ENCODE measurements around the gene CD58. TPM values are rescaled to one million over a fixed set of nuclear protein-coding genes. Genes with fewer than 3 reads are reported as not detected.
"Not testable (repeated sequence)": the region's sequence is repeated elsewhere in the genome, so short reads cannot be mapped to it uniquely, and the experiment has no call there.

Gene CD58
- total RNA-seq, 2 experiments from 2014 or later: 55.2 to 59.7 TPM

DNA sequence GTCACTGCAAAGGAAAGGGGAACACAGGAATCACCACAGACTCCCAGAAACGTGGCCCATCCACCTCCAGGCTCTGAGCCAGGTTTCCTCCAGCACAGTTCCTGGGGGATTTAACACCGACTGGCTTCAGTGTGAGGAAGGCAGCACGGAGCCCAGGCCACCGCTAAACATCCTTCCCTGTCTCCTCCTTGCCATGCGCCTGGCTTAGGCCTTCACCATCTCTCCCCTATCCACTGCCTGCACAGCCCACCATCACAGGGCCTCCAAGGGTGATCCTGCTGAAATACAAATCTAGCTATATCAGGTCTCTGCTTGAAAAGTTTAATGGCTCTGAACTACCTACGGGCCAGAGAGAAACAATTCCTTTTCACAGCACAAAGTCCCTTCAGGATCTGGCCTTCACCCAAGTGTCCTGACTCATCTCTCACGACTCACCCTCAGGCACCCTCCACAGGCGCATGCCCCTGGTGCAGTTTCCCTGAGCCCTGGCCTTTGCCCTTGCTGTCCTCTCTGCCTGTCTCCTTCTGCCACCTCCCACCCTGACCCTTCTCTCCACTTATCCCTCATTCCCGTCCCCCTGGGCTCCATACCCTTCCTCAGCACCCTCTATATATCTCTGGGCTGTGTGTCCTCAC, 18.4 kb upstream of the CD58 start:
- CTCF ChIA-PET; H3K9me3 Mint-ChIP-seq; H3K4me1 Mint-ChIP-seq; DNase-seq; H3K4me3 Mint-ChIP-seq; POLR2A ChIA-PET; H3K36me3 Mint-ChIP-seq (ENCODE audit: low read depth); H3K27me3 Mint-ChIP-seq; H3K27ac Mint-ChIP-seq: not testable (repeated sequence)

DNA sequence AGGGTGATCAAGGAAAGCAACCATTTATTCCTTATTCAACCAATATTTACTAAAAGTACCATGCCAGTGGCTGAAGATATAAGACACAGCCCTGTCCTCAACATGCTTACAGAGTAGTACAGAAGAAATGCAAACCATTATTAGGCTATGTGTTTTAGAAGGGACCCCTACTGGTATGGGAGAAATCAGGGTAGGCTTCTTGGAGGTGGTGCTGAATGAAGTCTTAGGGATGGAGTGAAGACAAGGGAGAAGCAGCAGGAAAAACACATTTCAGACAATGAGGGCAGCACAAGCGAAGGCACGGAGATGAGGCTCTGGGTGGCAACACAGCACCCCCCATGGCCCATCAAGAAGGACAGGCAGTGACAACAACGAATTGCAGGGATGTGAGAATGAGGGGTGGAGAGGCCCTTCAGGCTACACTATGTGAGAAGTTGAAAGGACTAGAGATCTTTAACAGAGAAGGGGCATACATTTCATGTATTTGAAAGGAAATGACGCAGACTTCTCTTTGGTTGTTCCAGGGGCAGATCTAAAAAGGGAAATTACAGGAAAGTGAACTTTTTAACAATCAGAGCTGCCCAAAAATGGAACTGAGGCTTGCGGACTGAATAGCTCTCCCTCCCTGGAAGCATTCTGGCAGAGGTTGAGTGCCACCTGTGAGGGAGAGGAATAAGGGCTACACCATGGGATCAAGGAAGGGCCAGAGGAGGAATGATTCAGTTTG, 16.8 kb upstream of the CD58 start:
- DNase-seq: no peak
- ChIA-PET POLR2A (no interaction called here), CTCF (no interaction called here)
- Mint-ChIP-seq H3K4me3 (no peak overlapping the region), H3K4me1 (no peaks in the 10 kb centered on the region), H3K27ac (no peak overlapping the region), H3K9me3 (no peaks in the 10 kb centered on the region), H3K36me3 (ENCODE audit: low read depth) (no peaks in the 10 kb centered on the region), H3K27me3 (no peaks in the 10 kb centered on the region)

DNA sequence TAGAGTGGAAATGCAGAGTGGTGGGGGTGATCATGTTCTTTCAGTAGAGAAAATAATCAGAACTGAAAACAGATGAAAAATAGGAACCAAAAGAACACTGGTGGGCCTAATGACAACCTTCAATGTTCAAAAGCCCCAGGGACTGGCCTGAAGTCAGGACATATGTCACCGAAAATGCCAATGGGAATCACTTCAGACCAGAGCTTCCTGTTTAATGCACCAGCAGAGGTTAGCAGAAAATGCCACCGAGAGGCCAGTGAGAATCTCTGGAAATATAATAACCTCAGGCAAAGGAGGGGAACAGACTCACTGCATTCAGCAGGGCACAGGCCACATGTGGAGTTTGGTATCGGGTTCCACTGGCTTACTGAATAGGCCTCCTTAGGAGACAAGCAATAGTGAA, 15.9 kb upstream of the CD58 start:
- CTCF ChIA-PET: no interaction called here
- DNase-seq: no peak
- Mint-ChIP-seq H3K9me3 (no peaks in the 10 kb centered on the region), H3K27me3 (no peaks in the 10 kb centered on the region), H3K27ac (no peak overlapping the region), H3K36me3 (ENCODE audit: low read depth) (no peaks in the 10 kb centered on the region), H3K4me3 (no peak overlapping the region), H3K4me1 (no peaks in the 10 kb centered on the region)
- POLR2A ChIA-PET: no interaction called here

DNA sequence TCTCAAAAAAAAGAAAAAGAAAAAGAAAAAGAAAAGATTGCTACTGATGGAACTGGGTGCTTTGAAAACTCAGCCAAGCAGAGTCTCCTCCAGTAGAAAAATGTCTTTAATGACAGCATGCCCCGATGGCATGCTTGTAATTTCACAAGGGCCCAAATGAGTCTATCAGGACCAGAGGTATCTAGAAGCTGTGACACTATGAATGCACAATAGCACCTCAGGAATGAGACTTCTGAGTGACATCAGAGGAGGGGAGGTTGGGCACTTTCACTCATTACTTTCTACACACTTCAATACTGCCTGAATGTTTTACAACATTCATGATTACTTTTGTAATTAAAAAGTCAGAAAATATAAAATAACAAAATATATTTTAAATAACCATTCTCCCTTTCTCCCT, 15.1 kb upstream of the CD58 start:
- Mint-ChIP-seq H3K4me1 (no peaks in the 10 kb centered on the region), H3K4me3 (no peak overlapping the region), H3K9me3 (no peaks in the 10 kb centered on the region), H3K27me3 (no peaks in the 10 kb centered on the region), H3K36me3 (ENCODE audit: low read depth) (no peaks in the 10 kb centered on the region), H3K27ac (no peak overlapping the region)
- POLR2A ChIA-PET: no interaction called here
- CTCF ChIA-PET: interaction anchor here (1.5 kb wide), 1 partner anchor 11 kb away, joined by 5 read pairs; no protein-coding TSS in a partner anchor
- no peak for DNase-seq

DNA sequence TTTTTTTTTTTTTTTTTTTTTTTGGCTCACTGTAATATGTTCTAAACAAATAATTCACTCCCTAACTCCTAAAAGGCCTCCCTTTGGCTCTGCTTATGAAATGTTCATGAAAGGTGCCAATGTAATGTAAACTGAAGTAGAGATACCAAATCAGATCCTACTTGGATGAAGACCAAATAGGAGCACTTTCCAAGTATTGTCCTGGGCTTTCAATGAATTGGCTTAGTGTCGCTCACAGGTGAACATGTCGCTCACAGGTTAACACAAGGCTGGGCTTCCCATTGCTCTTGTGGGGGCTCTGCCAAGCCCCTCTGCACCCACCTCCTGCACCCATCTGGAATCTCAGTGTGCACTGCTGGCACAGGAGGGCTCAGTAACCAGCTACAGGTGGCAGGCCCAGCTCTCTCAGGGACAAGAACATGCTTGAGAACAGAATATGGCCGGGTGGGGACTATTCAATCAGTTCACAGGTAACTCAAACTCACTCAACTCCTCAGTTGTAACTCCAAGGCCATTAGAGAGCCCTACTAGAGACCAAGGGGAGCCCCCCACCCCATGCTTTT, 10.6 kb upstream of the CD58 start:
- CTCF ChIA-PET: interaction anchor here (3.7 kb wide), 1 partner anchor 15 kb away, joined by 16 read pairs; no protein-coding TSS in a partner anchor
- no peaks in the 10 kb centered on the region for H3K9me3 Mint-ChIP-seq
- H3K27ac Mint-ChIP-seq: no peak overlapping the region
- peaks cover 6% of the 10 kb centered on the region for H3K27me3 Mint-ChIP-seq
- no peak overlapping the region for H3K4me3 Mint-ChIP-seq
- DNase-seq: no peak
- POLR2A ChIA-PET: no interaction called here
- no peaks in the 10 kb centered on the region for H3K36me3 Mint-ChIP-seq (ENCODE audit: low read depth)
- H3K4me1 Mint-ChIP-seq: no peaks in the 10 kb centered on the region

DNA sequence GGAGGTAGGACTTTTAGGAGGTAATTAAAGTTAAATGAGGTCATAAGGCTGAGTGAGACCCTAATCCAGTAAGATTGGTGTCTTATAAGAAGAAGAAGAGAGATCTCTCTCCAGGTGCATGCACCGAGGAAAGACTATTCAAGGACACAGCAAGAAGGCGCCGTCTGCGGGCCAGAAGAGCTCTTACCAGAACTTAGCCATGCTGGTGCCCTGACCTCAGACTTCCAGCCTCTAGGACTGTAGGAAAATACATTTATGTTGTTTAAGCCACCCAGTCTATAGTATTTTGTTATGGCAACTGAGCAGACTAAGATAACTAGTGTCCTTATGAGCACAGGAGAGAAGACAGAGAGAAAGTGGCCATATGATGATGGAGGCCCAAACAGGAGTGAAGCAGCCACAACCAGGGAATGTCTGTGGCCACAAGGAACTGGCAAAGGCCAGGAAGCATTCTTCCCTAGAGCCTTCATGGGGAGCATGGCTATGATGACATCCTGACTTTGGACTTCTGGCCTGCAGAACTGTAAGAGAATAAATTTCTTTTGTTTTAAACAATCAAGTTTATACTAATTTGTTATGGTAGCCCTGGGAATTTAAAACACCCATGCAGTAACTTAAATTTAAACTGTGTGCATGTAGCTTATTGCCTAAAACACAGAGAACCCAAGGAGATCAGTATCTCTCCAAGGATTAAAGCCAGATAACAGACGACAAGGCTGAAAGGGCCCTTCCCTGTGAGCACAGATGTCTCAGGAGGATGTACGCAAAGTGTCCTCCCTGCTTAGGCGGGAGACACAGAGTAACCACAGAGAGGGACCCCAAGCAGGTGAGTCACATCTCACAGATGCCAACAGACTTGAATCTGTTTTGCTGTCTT, 9.9 kb upstream of the CD58 start:
- Mint-ChIP-seq H3K27me3 (peaks cover 6% of the 10 kb centered on the region), H3K9me3 (no peaks in the 10 kb centered on the region), H3K27ac (no peak overlapping the region), H3K4me3 (no peak overlapping the region), H3K4me1 (no peaks in the 10 kb centered on the region), H3K36me3 (ENCODE audit: low read depth) (no peaks in the 10 kb centered on the region)
- CTCF ChIA-PET: interaction anchor here (3.7 kb wide), 1 partner anchor 15 kb away, joined by 16 read pairs; no protein-coding TSS in a partner anchor
- no peak for DNase-seq
- POLR2A ChIA-PET: no interaction called here

DNA sequence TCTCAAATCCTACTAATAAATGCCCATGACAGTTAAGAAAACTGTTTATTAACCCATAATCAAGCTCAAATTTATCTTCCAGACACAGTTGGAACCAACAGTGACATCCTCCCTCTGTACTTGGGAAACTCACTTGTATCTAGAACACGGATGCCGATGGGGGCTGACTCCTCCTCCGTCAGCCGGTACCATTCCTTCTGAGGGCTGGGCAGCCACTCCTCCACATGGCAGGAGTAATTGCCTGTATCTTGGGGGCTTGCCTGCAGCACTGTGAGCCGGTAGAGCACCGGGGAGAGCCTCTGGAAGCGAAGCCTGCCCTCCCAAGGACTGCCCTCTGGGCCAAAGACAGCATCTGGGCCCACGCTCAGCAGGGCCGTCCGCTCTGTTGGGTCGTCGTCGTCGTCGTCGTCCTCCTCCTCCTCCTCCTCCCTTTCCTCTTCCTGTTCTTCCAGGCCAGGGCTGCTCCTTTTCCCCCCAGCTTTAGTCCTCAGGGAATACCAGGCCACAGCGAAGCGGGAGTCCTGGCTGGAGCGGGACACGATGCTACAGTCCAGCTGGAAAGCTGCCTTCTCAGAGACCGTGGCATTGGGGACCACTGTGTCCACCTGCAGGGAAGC, 8.5 kb upstream of the CD58 start:
- POLR2A ChIA-PET: no interaction called here
- DNase-seq: no peak
- Mint-ChIP-seq H3K9me3 (no peaks in the 10 kb centered on the region), H3K27me3 (peaks cover 6% of the 10 kb centered on the region), H3K4me1 (peaks cover 8% of the 10 kb centered on the region), H3K4me3 (no peak overlapping the region), H3K36me3 (ENCODE audit: low read depth) (no peaks in the 10 kb centered on the region), H3K27ac (no peak overlapping the region)
- CTCF ChIA-PET: interaction anchor here (0.5 kb wide), 1 partner anchor 117 kb away, joined by 3 read pairs; no protein-coding TSS in a partner anchor

DNA sequence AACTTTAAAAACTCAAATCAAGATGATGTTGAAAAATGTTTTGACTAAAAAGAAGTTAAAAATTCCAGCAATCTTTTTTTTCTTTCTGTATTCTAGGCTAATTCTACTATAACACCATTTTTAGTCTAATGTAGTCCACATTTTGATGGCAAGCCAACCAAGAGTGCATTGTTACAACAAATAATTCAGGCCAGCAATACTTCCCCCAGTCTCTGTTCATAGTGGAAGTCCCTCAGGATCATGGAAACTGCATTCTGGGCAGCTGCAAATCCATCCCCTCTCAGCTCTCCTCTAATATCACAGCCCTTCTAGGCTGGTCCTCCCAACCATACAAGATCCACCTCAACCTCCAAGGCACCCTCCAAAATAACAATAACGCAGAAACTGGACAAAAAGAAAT, 7.8 kb upstream of the CD58 start:
- Mint-ChIP-seq H3K9me3 (no peaks in the 10 kb centered on the region), H3K36me3 (ENCODE audit: low read depth) (no peaks in the 10 kb centered on the region), H3K27ac (no peak overlapping the region), H3K27me3 (peaks cover 6% of the 10 kb centered on the region), H3K4me1 (peaks cover 13% of the 10 kb centered on the region), H3K4me3 (no peak overlapping the region)
- ChIA-PET POLR2A (no interaction called here), CTCF (interaction anchor here (1.3 kb wide), 1 partner anchor 18 kb away, joined by 4 read pairs; no protein-coding TSS in a partner anchor)
- no peak for DNase-seq

DNA sequence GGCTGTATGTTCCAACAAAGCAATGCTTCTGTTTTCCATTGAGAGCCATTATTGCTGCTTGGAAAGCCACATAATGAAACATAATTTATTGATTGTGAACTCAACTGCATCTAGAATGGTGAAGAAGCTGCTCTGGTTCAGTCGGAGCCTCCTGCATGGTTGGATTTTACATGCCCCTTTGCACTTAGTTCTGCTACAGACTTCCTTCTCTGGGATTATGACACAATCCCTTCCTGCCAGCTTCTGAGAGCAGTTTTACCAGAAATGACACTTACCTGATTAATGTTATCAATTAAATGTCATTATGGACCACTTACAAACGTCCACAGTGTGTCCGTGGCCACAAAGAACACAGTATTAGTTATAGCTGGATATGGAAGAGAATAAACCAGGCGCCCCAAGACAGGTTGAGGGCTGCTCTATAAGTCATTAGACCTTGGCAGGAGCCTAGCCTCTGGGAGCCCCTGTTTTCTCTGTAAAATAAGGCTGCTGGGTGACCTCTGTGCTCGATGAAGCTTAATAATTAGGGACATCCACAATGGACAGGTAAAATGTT, 7.0 kb upstream of the CD58 start:
- Mint-ChIP-seq H3K4me3 (no peak overlapping the region), H3K4me1 (peaks cover 18% of the 10 kb centered on the region), H3K9me3 (no peaks in the 10 kb centered on the region), H3K27ac (no peak overlapping the region), H3K36me3 (ENCODE audit: low read depth) (no peaks in the 10 kb centered on the region), H3K27me3 (peaks cover 6% of the 10 kb centered on the region)
- ChIA-PET CTCF (interaction anchor here (1.2 to 1.4 kb wide), 3 partner anchors 9 to 79 kb away, joined by 3 to 4 read pairs (median 4); no protein-coding TSS in a partner anchor), POLR2A (no interaction called here)
- no peak for DNase-seq

DNA sequence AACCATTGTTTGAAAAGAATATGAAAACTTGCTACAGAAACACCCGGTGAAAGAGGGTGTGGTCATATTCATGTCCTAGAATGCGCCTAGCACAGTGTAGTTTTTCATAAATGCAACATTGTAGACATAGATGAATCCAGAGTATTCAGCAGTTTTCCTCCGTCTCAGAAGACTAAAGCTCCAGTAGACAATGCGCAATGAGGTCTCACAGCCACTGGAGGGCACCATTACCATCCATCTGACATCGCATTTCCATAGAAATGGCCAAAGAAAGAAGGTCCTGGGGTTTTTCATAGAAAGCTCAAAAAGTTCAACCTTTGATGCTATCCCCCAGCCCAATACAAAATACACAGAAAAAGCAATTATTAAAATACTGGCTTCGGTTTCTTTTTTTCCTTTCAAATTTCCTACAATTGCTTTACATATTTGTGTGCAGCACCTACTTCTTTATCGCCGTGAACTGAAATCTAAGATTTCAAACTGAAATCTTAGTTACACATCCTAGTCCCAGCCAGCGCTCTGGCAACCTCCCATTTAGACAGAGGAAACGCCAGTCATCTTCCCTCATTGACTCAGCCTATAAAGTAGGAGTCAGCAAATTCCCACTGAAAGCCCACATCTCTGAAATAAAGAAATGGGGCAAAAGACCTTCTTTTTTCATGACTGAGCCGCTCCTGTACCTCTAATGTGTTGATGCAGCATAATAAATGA, 3.9 kb upstream of the CD58 start:
- H3K27me3 Mint-ChIP-seq: peaks cover 6% of the 10 kb centered on the region
- H3K9me3 Mint-ChIP-seq: no peaks in the 10 kb centered on the region
- H3K4me3 Mint-ChIP-seq: no peak overlapping the region
- ChIA-PET CTCF (interaction anchor here (0.6 to 4.3 kb wide), 29 partner anchors 9 to 554 kb away, joined by 3 to 49 read pairs (median 4); no protein-coding TSS in a partner anchor), POLR2A (interaction anchor here (0.6 to 1.9 kb wide), 5 partner anchors 10 to 554 kb away, joined by 3 to 9 read pairs (median 3); partner anchors contain the start of gene TTF2)
- peak; percentile 68 for DNase-seq
- no peak overlapping the region for H3K27ac Mint-ChIP-seq
- peaks cover 33% of the 10 kb centered on the region for H3K4me1 Mint-ChIP-seq
- H3K36me3 Mint-ChIP-seq (ENCODE audit: low read depth): peaks cover 5% of the 10 kb centered on the region

DNA sequence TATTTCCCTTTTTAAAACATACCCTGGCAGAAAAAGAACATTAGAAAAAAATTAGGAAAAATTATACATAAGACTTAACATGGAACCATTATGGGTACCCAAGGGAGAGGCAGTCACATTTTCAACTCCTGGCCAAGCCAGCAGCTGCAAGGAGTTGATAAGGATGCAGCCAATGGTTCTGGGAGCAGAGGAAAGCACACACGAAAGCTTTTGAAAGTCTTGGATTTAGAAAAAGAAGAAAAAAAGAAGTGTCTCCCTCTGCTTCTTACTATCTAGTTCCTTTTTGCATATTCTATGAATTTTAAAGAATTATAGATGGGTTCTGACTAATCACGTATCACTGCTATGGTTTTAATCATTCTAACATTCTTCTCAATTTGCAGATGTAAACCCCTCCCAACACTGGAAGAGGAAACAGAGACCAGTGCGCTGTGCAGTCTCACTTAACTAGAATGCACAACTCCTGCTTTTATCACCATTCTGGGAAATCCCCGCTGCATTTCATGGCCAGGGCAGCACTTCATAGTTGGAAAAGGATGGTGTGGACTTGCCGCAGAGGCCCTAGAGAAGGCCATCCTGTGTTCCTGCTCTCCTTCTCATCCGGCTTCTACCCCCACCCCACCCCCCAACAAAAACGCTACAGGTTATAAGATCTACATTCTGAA, 2.7 kb upstream of the CD58 start:
- DNase-seq: no peak
- POLR2A ChIA-PET: interaction anchor here (0.6 to 5.8 kb wide), 5 partner anchors 9 to 555 kb away, joined by 3 to 48 read pairs (median 3); partner anchors contain the start of gene TTF2
- Mint-ChIP-seq H3K27me3 (peaks cover 6% of the 10 kb centered on the region), H3K27ac (no peak overlapping the region), H3K4me1 (peaks cover 44% of the 10 kb centered on the region), H3K4me3 (no peak overlapping the region), H3K36me3 (ENCODE audit: low read depth) (peaks cover 17% of the 10 kb centered on the region), H3K9me3 (no peaks in the 10 kb centered on the region)
- CTCF ChIA-PET: interaction anchor here (0.9 to 4.3 kb wide), 19 partner anchors 10 to 520 kb away, joined by 3 to 49 read pairs (median 4); no protein-coding TSS in a partner anchor
